Measurements from ENCODE around the gene ATPAF1. TPM values are rescaled to one million over a fixed set of nuclear protein-coding genes. Genes with fewer than 3 reads are reported as not detected.
"Not testable (repeated sequence)": the region's sequence is repeated elsewhere in the genome, so short reads cannot be mapped to it uniquely, and the experiment has no call there.

ATPAF1 gene
- total RNA-seq (2014; rRNA removed; shearing (Covaris generic)) = 54.3 and 58.9 TPM in 2 replicates

GRCh38 chr1:46667782-46668760 lies at the start of gene ATPAF1:
TSS of gene ATPAF1 (minus strand) at chr1:46668364. CDS start at chr1:46668322, 42 bp downstream.
- Histone ChIP-seq H3K27ac (no peak within 1 kb of the TSS), H3K4me1 (peaks cover 2% of the 10 kb centered on the region; the same call in 1 of the 2 replicates), H3K4me3 (peak within 1 kb of the TSS; percentile 79), H3K27me3 (no peaks in the 10 kb centered on the region), H3K9me3 (replicated peaks) (no peaks in the 10 kb centered on the region), H3K36me3 (peaks cover 12% of the 10 kb centered on the region)
- DNase-seq = peak; percentile 73 to 77

- peak overlapping the region; percentile 96; the same call in 1 of the 2 replicates for H3K4me3 ChIP-seq
- H3K27ac ChIP-seq = no peak overlapping the region
- H3K9me3 ChIP-seq (replicated peaks) = no peaks in the 10 kb centered on the region
- H3K27me3 ChIP-seq = no peaks in the 10 kb centered on the region
- no peaks in the 10 kb centered on the region; the same call in 1 of the 2 replicates for H3K4me1 ChIP-seq
- H3K36me3 ChIP-seq = peaks cover 21% of the 10 kb centered on the region
- DNase-seq = no peak
Observed at GRCh38 chr1:46717654-46718053, 49.5 kb upstream of the ATPAF1 start.

- no peak overlapping the region for H3K27ac ChIP-seq
- no peaks in the 10 kb centered on the region for H3K9me3 ChIP-seq (replicated peaks)
- H3K4me3 ChIP-seq = no peak overlapping the region
- H3K4me1 ChIP-seq = no peaks in the 10 kb centered on the region; the same call in 1 of the 2 replicates
- DNase-seq = no peak
- H3K27me3 ChIP-seq = no peaks in the 10 kb centered on the region
- H3K36me3 ChIP-seq = peaks cover 30% of the 10 kb centered on the region
Observed at GRCh38 chr1:46714976-46715375, 46.8 kb upstream of the ATPAF1 start.

- no peak for DNase-seq
- Histone ChIP-seq H3K4me3 (no peak overlapping the region), H3K9me3 (replicated peaks) (no peaks in the 10 kb centered on the region), H3K27ac (no peak overlapping the region), H3K36me3 (peaks cover 52% of the 10 kb centered on the region), H3K27me3 (no peaks in the 10 kb centered on the region), H3K4me1 (no peaks in the 10 kb centered on the region)
Observed at GRCh38 chr1:46708121-46708520, 40.0 kb upstream of the ATPAF1 start.

GRCh38 chr1:46705408-46705807 lies 37.2 kb upstream of the ATPAF1 start:
- Histone ChIP-seq H3K4me3 (no peak overlapping the region), H3K36me3 (peaks cover 47% of the 10 kb centered on the region), H3K27ac (no peak overlapping the region), H3K9me3 (replicated peaks) (no peaks in the 10 kb centered on the region), H3K4me1 (no peaks in the 10 kb centered on the region; the same call in 1 of the 2 replicates), H3K27me3 (no peaks in the 10 kb centered on the region)
- no peak for DNase-seq

GRCh38 chr1:46703927-46704641 lies 35.9 kb upstream of the ATPAF1 start:
- no peak for DNase-seq
- Histone ChIP-seq H3K27me3 (no peaks in the 10 kb centered on the region), H3K4me1 (no peaks in the 10 kb centered on the region; the same call in 1 of the 2 replicates), H3K4me3 (no peak overlapping the region), H3K27ac (no peak overlapping the region), H3K9me3 (replicated peaks) (no peaks in the 10 kb centered on the region), H3K36me3 (peaks cover 47% of the 10 kb centered on the region)

- Histone ChIP-seq H3K9me3 (replicated peaks) (no peaks in the 10 kb centered on the region), H3K27me3 (no peaks in the 10 kb centered on the region), H3K4me3 (no peak overlapping the region), H3K27ac (no peak overlapping the region), H3K4me1 (no peaks in the 10 kb centered on the region; the same call in 1 of the 2 replicates), H3K36me3 (peaks cover 32% of the 10 kb centered on the region)
- DNase-seq = no peak
Observed at GRCh38 chr1:46699666-46700065, 31.5 kb upstream of the ATPAF1 start.

- Histone ChIP-seq H3K4me3 (no peak overlapping the region), H3K4me1 (no peaks in the 10 kb centered on the region; the same call in 1 of the 2 replicates), H3K9me3 (replicated peaks) (no peaks in the 10 kb centered on the region), H3K27me3 (no peaks in the 10 kb centered on the region), H3K27ac (no peak overlapping the region), H3K36me3 (peaks cover 22% of the 10 kb centered on the region)
- no peak for DNase-seq
Observed at GRCh38 chr1:46697053-46697452, 28.9 kb upstream of the ATPAF1 start.

- not testable (repeated sequence) for DNase-seq; H3K4me3 ChIP-seq; H3K27ac ChIP-seq; H3K9me3 ChIP-seq (replicated peaks); H3K27me3 ChIP-seq; H3K4me1 ChIP-seq
- peaks cover 35% of the 10 kb centered on the region for H3K36me3 ChIP-seq
Observed at GRCh38 chr1:46694676-46695075, 26.5 kb upstream of the ATPAF1 start.

- H3K27me3 ChIP-seq = no peaks in the 10 kb centered on the region
- H3K36me3 ChIP-seq = peaks cover 42% of the 10 kb centered on the region
- no peak for DNase-seq
- H3K4me1 ChIP-seq = peaks cover 11% of the 10 kb centered on the region
- H3K4me3 ChIP-seq = no peak overlapping the region
- no peak overlapping the region for H3K27ac ChIP-seq
- H3K9me3 ChIP-seq (replicated peaks) = no peaks in the 10 kb centered on the region
Observed at GRCh38 chr1:46692811-46693770, 24.9 kb upstream of the ATPAF1 start.

- H3K27ac ChIP-seq = no peak overlapping the region
- peaks cover 51% of the 10 kb centered on the region for H3K36me3 ChIP-seq
- peaks cover 11% of the 10 kb centered on the region for H3K4me1 ChIP-seq
Observed at GRCh38 chr1:46691997-46692790, 24.0 kb upstream of the ATPAF1 start.

GRCh38 chr1:46690931-46691421 lies 22.8 kb upstream of the ATPAF1 start:
- H3K36me3 ChIP-seq = peaks cover 54% of the 10 kb centered on the region

More at GRCh38 chr1:46691997-46692790, 24.0 kb upstream of the ATPAF1 start:
- no peak overlapping the region for H3K4me3 ChIP-seq
- no peak for DNase-seq
- no peaks in the 10 kb centered on the region for H3K27me3 ChIP-seq
- H3K9me3 ChIP-seq (replicated peaks) = no peaks in the 10 kb centered on the region

GRCh38 chr1:46689897-46690296 lies 21.7 kb upstream of the ATPAF1 start:
- no peaks in the 10 kb centered on the region for H3K9me3 ChIP-seq (replicated peaks)
- no peak for DNase-seq
- peaks cover 11% of the 10 kb centered on the region for H3K4me1 ChIP-seq
- H3K36me3 ChIP-seq = peaks cover 53% of the 10 kb centered on the region
- no peak overlapping the region for H3K27ac ChIP-seq
- no peak overlapping the region for H3K4me3 ChIP-seq
- H3K27me3 ChIP-seq = no peaks in the 10 kb centered on the region

More at GRCh38 chr1:46690931-46691421, 22.8 kb upstream of the ATPAF1 start:
- Histone ChIP-seq H3K4me1 (peaks cover 11% of the 10 kb centered on the region), H3K27ac (no peak overlapping the region), H3K27me3 (no peaks in the 10 kb centered on the region), H3K9me3 (replicated peaks) (no peaks in the 10 kb centered on the region), H3K4me3 (no peak overlapping the region)
- no peak for DNase-seq
